GM18520 (cell line): ENCODE measurements around the gene ADSS2.
A peak's percentile ranks its signal among the peaks of the same experiment; 100 is the strongest.
"Not testable (repeated sequence)": the region's sequence is repeated elsewhere in the genome, so short reads cannot be mapped to it uniquely, and the experiment has no call there.

Experiments
- ATAC-seq: cut with Tn5 transposase; IDR thresholded peaks from one replicate; pipeline ENCODE4 v1.9.1; 2021; ENCODE audit not compliant: unreplicated experiment

Gene ADSS2

GRCh38 chr1:244451539-244451950, at the start of gene ADSS2:
TSS of gene ADSS2 (minus strand) at chr1:244451909. CDS start at chr1:244451817, 92 bp downstream.
- ATAC-seq: no peak

GRCh38 chr1:244500515-244500914, 48.8 kb upstream of the ADSS2 start:
- not testable (repeated sequence) for ATAC-seq

GRCh38 chr1:244499484-244499883, 47.8 kb upstream of the ADSS2 start:
- not testable (repeated sequence) for ATAC-seq

- ATAC-seq: no peak
These were observed 46.1 kb upstream of the ADSS2 start for GRCh38 chr1:244497805-244498204.

GRCh38 chr1:244496186-244496585, 44.5 kb upstream of the ADSS2 start:
- ATAC-seq: no peak

- ATAC-seq: no peak
These were observed 42.9 kb upstream of the ADSS2 start for GRCh38 chr1:244494653-244495052.

- ATAC-seq: not testable (repeated sequence)
These were observed 33.3 kb upstream of the ADSS2 start for GRCh38 chr1:244484971-244485370.

- no peak for ATAC-seq
These were observed 21.4 kb upstream of the ADSS2 start for GRCh38 chr1:244473059-244473605.

GRCh38 chr1:244466724-244467123, 15.0 kb upstream of the ADSS2 start:
- ATAC-seq: no peak

GRCh38 chr1:244461245-244462071, 9.7 kb upstream of the ADSS2 start, which contains the start of gene CATSPERE:
TSS of gene CATSPERE (plus strand) at chr1:244461273. CDS start at chr1:244461430, 157 bp downstream.
- peak; percentile 96 for ATAC-seq

GRCh38 chr1:244460197-244460596, 8.5 kb upstream of the ADSS2 start:
- ATAC-seq: no peak

GRCh38 chr1:244458781-244459180, 7.1 kb upstream of the ADSS2 start:
- ATAC-seq: no peak

- ATAC-seq: no peak
These were observed 4.9 kb upstream of the ADSS2 start for GRCh38 chr1:244456586-244456985.

- no peak for ATAC-seq
These were observed 2.7 kb upstream of the ADSS2 start for GRCh38 chr1:244454412-244454811.

GRCh38 chr1:244451951-244452795, 464 bp upstream of the ADSS2 start:
- peak; percentile 89 for ATAC-seq

- ATAC-seq: no peak
These were observed 841 bp downstream of the ADSS2 start for GRCh38 chr1:244450597-244451538.

- ATAC-seq: no peak
These were observed 1.7 kb downstream of the ADSS2 start for GRCh38 chr1:244449936-244450508.

- ATAC-seq: no peak
These were observed 3.3 kb downstream of the ADSS2 start for GRCh38 chr1:244448279-244449036.

- ATAC-seq: no peak
These were observed 4.2 kb downstream of the ADSS2 start for GRCh38 chr1:244447552-244447951.
